GM21825 (cell line): ENCODE data around the gene RAB30.
"Not testable (repeated sequence)": the region's sequence is repeated elsewhere in the genome, so short reads cannot be mapped to it uniquely, and the experiment has no call there.

Source experiments
- ATAC-seq: cut with Tn5 transposase; IDR thresholded peaks from one replicate; pipeline ENCODE4 v1.9.1; 2021; ENCODE audit warnings: mild to moderate bottlenecking, moderate library complexity; ENCODE audit not compliant: unreplicated experiment

The RAB30 gene

DNA sequence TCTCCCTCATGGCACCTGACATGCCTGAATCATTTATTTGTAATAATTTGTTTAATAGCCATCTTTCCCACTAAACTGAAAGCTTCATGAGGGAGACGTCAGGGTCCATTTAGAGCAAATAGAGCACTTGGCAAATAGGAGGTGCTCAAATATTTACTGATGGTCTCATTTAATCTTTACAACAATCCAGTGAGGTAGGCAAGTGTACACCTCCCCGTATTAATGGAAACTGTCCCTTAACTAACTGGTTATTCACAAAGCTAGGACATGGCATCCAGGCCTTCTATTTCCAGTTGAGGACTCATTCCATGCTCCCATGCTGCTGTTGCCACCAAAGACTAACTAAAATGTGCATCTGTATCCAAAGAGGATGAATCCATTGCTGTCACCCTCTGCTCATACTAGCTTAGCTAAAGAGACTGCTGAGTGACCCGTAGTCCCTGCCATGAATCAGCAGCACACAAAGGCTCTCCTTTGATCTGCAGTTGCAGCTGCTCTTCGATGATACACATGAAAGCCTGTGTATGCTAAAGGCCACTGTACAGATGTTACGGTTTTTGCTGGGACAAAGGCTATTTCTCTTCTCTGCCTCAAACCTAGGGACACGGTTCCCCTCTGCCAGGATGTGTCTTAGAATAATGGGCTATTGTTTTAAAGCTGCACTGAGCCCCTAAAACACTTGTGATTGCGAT, 82.6 kb downstream of the RAB30 start:
- no peak for ATAC-seq

DNA sequence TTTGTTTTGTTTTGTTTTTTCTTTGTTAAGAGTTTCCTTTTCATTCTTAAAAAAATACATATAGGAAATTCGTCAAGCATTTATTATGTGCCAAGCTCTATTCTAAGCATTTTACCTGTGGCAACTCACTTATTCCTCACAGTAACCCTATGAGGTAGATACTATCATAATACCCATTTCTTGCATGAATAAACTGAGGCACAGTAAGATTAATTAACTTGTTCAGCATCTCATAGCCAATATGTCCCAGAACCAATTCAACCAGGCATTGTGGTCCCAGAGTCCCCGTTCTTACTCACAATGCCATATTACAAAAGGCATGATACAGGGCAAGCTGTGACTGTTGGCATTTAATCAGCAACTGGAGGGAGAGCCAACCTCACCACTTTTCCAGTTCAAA, 83.7 kb downstream of the RAB30 start:
- no peak for ATAC-seq

DNA sequence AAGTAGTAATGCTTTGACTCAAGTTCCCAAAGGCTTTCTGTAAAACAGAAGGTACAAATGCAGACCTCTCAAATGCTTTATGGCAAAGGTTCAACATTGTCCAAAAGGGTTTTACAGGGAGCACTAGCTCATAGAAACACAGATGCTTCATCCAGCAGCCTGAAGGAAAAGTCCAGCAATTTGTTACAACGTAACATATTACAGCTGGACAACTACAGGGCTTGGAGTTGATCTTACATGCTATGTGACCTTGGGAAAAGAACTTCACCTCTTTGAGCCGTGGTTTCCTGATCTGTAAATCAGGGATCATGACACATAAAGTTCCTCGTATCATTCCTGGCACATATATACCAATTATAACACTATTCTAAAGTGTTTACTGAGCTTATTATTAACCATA, 85.3 kb downstream of the RAB30 start:
- no peak for ATAC-seq

DNA sequence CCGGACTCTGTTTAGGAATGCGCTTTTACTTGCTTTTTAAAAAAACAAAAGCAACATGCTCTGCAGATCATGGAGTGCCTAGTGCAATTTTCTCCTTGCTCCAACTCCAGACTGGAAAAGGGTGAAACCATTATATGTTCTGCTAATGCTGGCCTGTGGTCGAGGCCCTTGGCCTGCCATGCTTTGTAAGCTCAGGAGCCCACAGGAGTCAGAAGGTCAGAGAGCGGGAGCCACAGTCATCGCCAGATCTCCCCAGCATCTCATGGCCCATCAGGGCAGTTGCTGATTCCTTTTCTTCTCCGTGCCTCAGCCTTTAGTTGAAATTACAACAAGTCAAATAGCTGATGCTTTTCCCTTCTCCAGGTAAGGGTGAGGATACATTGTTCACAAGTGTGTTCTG, 89.8 kb downstream of the RAB30 start:
- no peak for ATAC-seq

DNA sequence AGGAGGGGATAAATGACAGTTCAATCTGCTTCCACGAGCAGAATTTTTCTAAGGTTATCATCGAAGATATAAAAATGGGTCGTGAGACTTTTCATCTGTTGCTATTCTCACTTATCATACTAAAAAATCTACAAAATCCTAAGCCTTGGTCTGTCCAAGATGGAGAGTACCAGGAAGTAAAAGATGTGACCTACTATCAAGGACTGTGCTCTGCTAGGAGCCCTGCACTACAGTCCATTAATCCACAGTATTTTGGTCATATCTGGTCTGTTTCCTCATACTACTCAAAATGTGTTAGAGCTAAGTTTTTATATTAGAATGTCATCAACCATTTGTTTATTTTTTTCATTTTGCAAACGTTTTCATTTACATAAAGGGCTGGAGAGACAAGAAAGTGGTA, 90.8 kb downstream of the RAB30 start:
- no peak for ATAC-seq

DNA sequence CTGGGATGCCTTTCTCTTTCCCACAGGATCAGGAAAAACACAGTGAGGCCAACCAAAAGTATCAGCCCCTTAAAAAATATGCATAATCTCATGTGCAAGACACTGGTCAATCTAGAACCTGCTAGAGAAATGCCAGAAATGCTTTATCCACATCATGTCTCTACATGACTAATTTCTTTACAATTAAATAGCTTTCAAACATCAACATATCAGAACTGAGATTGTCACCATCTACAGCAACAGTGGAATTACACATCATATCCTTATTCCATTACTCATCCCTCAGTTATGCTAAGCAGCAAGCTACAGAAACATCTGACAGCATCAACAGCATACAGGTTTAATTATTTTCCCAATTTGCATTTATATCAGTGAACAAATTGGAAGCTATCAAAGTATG, 91.4 kb downstream of the RAB30 start:
- ATAC-seq, result no peak

DNA sequence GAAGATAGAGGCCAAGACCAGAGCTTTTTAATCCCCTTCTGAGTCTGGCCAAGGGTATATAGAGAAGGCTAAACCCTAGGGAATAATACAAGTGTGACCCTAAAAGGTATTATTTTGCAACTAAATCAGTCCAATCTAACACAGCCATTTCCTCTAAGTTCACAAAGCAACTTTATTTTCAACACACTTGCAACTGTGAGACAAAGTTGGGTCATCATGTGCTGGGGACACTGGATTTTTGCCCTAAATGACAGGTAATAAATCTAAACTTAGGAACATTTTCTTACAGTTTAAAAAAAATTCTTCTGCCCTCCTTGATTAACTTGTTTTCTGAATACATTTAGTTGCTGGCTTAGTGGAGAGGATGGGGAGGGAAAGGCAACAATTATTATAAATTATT, 91.9 kb downstream of the RAB30 start:
- no peak for ATAC-seq

DNA sequence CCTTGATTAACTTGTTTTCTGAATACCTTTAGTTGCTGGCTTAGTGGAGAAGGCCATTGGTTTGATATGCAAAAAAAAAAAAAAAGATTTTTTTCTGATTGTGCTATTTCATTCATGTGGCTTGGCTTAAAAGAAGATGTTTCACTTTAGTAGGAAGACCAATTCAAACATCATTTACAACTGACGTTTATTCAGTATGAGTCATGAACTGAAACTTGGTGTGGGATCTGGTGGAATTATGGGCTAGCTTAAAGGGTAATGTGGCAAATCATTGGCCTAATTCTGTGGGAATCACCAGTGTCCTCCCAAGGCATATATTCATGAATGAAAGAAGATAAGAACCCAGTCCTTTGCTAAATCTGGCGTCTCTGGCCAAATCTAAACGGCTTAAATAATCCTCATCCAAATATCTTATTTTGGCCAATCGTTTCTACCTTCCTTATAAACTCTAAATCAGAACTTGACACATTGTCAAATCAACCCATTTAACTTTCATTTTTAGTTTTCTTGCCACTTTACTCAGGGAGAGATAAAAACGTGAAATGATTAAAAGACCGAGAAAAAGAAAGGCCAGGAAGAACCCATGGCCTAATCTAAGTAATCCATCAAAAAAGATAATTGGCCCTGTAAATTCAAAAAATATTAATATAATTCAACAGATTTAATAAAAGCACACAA, 93.1 kb downstream of the RAB30 start:
- peak; percentile 49 for ATAC-seq

DNA sequence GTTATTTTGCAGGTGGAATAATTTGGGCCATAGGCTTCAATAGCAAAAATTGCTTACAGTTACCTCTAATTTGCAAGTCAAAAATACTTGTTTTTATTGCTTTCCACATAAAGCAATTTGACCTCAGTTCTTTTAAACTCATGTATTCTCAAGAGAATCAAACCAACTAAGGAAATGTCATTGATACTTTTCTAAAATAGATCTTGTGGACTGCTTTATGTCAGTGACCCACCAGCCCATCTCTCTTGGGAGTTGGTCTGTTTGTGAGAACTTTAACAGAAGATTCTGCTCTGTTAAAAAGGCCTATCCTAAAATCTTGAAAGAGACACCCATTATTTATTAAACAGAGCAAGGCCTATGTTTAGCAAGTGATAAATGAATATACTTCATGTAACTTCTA, 94.9 kb downstream of the RAB30 start:
- ATAC-seq, result no peak

DNA sequence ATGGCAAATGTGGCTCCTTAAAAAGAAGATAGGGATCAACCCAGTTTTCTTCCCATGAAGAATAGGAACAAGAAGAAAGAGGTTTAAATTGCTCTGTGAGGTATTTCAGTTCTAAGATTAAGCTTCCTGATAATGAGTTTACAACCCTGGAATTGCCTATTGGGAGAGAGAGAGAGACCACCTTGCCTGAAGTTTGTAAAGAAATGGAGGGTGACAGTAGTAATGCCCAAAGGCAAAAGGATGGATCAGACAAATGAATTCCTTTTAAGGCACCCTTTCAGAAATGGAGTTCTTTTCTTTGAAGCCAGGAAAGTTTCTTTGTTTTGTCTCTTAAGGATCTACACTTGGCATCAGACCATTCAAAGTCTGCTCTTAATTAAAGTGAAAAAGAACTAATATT, 95.8 kb downstream of the RAB30 start:
- no peak for ATAC-seq

DNA sequence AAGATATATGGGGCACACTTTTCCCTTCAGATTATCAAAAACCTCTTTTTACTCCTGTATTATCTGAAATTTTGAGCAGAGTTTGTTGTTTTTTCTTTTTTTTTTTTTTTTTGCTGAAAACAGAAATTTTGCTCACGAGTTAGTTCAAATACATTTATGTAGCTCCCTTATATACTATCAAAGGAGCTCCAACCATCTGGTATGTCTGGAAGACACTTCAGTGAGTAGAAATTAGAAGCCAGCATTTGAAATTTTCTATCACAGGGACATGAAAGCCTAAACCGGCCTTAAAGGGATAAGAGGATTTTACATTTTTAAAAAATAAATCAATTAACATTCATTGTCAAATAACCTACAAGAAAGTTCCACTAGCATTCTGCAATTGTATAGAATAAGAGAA, 96.8 kb downstream of the RAB30 start:
- no peak for ATAC-seq

DNA sequence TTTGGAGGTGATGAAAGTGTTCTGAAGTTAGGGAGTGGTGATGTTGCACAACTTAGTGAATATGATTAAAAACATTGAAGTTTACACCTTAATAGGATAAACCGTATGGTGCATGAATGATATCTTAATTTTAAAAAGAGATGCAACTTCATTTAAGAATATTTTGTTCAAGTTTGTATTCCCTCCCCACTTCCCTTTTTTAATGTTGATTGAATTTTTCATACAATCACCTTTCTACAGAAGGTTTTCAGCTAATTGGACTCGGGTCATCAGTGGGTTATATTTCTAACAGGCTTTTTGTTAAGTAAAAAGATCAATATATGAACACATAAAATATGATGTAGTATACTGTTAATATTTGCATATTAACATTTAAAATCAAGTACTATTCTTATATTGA, 97.6 kb downstream of the RAB30 start:
- no peak for ATAC-seq

DNA sequence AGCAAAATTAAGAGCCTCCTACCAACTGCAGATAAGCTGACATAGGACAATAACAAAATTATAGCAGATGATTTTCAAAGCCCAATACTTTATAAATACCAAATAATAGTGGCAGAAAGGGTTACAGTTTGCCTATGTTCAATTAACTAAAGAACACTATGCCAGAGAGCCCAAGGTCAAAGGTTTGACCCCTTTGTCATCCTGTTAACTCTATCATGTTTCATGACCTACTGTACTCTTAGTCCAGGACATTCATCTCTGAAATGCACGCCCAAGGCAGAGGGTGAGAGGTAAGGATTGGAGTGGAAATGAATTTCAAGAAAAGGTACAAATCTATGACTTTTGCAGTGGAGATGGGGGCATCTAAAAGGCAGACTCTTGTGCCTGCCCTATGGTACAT, 99.6 kb downstream of the RAB30 start:
- ATAC-seq, result no peak

DNA sequence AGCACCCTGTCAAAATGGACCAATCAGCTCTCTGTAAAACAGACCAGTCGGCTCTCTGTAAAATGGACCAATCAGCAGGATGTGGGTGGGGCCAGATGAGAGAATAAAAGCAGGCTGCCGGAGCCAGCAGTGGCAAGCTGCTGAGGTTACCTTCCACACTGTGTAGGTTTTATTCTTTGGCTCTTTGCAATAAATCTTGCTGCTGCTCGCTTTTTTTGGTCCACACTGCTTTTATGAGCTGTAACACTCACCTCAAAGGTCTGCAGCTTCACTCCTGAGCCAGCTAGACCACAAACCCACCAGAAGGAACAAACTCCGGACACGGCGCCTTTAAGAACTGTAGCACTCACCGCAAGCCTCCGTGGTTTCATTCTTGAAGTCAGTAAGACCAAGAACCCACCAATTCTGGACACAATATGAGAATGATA, 100.2 kb downstream of the RAB30 start:
- ATAC-seq, result peak; percentile 36

DNA sequence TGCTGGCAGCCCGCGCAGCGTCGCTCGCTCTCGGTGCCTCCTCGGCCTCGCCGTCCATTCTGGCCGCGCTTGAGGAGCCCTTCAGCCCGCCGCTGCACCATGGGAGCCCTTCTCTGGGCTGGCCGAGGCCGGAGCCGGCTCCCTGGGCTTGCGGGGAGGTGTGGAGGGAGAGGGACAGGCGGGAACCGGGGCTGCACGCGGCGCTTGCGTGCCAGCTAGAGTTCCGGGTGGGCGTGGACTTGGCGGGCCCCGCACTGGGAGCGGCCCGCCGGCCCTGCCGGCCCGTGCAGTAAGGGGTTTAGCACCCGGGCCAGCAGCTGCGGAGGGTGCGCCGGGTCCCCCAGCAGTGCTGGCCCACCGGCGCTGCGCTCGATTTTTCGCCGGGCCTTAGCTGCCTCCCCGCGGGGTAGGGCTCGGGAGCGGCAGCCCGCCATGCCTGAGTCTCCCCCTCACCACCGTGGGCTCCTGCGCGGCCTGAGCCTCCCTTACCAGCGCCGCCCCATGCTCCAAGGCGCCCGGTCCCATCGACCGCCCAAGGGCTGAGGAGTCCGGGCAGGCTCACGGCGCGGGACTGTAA, 101.1 kb downstream of the RAB30 start:
- not testable (repeated sequence) for ATAC-seq

DNA sequence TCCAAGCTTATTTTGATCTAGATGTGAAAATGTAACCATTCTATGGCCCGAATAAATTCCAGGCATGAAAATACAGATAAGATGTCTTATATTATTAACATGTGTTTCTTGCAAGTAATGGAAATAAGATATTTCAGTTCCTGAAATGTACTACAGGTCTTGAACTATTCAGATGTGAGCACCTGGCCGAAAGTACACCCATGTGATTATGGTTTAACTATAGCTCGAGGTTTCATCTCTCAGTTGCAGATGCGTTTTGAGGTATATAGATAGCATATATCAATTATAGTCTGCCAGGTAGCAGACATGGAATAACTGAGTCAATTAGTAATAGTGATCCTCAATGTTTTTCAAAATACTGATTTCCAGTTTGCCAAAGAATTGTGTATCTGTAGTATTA, 101.9 kb downstream of the RAB30 start:
- peak; percentile 94 for ATAC-seq

DNA sequence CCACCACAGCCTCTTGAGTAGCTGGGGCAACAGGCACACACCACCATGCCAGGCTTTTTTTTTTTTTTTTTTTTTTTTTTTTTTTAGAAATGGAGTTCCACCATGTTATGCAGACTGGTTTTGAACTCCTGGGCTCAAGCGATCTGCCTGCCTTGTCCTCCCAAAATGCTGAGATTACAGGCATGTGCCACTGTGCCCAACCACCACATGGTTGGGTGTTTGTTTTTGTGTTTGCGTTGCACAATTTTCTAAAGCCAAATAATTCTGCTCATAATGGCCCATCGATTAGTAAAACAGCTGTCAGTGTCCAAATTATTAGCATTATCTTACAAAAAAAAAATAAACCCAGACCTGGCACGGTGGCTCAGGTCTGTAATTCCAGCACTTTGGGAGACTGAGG, 104.3 kb downstream of the RAB30 start:
- ATAC-seq, result no peak

DNA sequence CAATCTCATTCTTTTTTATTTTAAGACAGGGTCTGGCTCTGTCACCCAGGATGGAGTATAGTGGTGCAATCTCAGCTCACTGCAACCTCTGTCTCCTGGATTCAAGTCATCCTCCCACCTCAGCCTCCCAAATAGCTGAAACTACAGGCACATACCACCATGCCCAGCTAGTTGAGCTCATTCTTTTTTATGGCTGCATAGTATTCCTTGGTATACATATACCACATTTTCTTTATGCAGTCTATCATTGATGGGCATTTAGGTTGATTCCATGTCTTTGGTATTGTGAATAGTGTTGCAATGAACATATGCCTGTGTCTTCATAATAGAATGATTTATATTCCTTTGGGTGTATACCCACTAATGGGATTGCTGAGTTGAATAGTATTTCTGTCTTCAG, 109.7 kb downstream of the RAB30 start:
- ATAC-seq, result not testable (repeated sequence)

DNA sequence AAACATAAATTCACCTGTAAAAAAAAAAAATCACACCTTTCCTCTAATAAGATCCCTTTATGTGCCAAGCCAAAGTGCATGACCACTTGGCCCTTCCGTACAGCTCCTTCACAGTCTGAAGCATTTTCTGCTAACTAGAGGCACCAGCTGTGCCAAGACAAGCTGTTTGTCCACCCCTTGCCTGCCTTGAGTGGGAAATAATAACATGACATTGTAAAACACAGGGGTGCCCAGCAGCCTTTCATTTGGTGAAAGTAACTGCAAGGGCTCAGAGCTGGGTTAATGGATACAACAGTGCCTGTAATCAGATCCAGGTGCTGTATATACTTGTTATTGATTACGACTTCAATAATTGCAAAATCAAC, 110.9 kb downstream of the RAB30 start:
- ATAC-seq, result peak; percentile 36

DNA sequence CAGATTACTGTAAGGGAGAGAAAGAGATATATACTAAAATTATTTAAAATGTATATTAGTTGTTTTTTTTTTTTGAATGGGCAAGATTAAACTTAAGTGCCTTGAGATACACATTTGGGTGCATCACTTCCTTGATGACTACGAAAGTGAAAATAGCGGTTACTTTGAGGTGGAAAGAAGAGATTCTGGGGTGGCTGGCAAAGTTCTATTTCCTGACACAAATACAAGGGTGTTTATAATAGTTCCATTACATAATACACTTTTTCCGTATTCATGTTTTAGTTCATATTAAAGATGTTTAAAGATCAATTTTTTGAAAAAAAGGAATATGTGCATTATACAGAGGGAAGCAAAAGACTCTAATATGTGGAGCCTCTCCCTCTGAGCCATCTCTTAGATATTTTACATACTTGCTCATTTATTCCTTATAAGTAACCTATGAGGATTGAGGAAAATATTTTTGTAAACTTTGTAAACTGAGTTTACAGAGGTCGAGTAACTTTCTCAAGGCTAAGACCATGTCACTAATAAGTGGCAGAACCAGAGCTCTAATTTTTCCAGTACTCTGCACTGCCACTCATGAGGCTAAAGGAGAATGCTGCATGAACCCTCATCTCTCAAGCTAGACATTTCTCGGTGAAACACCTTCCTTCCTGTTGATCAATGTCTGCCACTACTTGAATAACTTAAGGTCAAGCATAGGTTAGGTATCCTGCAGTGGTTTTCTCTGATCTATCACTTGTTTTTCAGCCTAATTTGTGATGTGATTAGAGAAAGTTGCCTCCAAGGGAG, 111.5 kb downstream of the RAB30 start:
- ATAC-seq, result peak; percentile 87

DNA sequence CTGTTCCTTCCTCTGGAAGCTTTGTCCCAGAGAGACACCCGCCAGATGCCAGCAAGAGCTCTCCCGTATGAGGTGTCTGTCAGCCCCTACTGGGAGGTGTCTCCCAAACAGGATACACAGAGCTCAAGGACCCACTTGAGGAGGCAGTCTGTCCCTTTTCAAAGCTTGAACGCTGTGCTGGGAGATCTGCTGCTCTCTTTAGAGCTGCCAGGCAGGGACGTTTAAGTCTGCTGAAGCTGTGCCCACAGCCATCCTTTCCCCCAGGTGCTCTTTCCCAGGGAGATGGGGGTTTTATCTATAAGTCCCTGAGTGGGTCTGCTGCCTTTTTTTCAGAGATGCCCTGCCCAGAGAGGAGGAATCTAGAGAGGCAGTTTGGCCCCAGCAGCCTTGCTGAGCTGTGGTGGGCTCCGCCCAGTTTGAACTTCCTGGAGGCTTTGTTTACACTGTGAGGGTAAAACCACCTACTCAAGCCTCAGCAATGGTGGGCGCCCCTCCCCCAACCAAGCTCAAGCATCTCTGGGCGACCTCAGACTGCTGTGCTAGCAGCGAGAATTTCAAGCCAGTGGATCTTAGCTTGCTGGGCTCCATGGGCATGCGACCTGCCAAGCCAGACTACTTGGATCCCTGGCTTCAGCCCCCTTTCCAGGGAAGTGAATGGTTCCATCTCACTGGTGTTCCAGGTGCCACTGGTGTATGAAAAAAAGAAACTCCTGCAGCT, 115.8 kb downstream of the RAB30 start:
- ATAC-seq, result not testable (repeated sequence)
